CD14-positive monocyte (primary cell): ENCODE data around the gene CFAP74. TPM values are rescaled to one million over a fixed set of nuclear protein-coding genes. Genes with fewer than 3 reads are reported as not detected.

ENCODE experiments used
- DNase-seq, 3 donors: peaks; one replicate each; pipeline ENCODE4 v3.0.0-alpha.2; 2011 to 2022
- H2AFZ ChIP-seq: 2 replicates; pipeline ENCODE4 v1.6.0; 2012; ENCODE audit warnings: mild to moderate bottlenecking, low read depth, low read length, inconsistent platforms; ENCODE audit not compliant: insufficient read depth, poor library complexity, severe bottlenecking
- H3K27ac ChIP-seq, 2 donors: 1 replicate in 1 of 2; 2 replicates in 1 of 2; pipeline ENCODE4 v1.5.1; 2012 to 2013; ENCODE audit warnings: low read length in 2 of 2, control low read depth in 1 of 2, inconsistent platforms in 1 of 2, low read depth in 1 of 2, mild to moderate bottlenecking in 1 of 2
- H3K27me3 ChIP-seq, 2 donors: one replicate each; pipeline versions ENCODE4 v1.6.0 to v1.6.1; 2011 to 2013; ENCODE audit warnings: low read length in 2 of 2; ENCODE audit not compliant: control insufficient read depth in 2 of 2, insufficient read depth in 2 of 2
- H3K36me3 ChIP-seq, 2 donors: replicated peaks in 1 of 2; 1 replicate in 1 of 2; 2 replicates in 1 of 2; pipeline versions ENCODE4 v1.5.1 to v1.6.1; 2012 to 2013; ENCODE audit warnings: low read length in 2 of 2, control low read depth in 1 of 2, inconsistent platforms in 1 of 2, mild to moderate bottlenecking in 1 of 2; ENCODE audit not compliant: insufficient read depth in 2 of 2, control insufficient read depth in 1 of 2
- H3K4me1 ChIP-seq, 2 donors: 1 replicate in 1 of 2; 2 replicates in 1 of 2; pipeline versions ENCODE4 v1.5.1 to v1.6.1; 2012 to 2013; ENCODE audit warnings: low read length in 2 of 2, control low read depth in 1 of 2, inconsistent platforms in 1 of 2, mild to moderate bottlenecking in 1 of 2, moderate library complexity in 1 of 2; ENCODE audit not compliant: insufficient read depth in 2 of 2, control insufficient read depth in 1 of 2
- H3K4me2 ChIP-seq: replicated peaks from 2 replicates; pipeline ENCODE3; 2012; ENCODE audit warnings: low read length, moderate library complexity, mild to moderate bottlenecking; ENCODE audit not compliant: poor library complexity, severe bottlenecking; ENCODE audit errors: extremely low read depth
- H3K4me3 ChIP-seq, 3 experiments: fragments of 200-600 bp in 1 of 3; sonication (generic) in 1 of 3; replicated peaks in 1 of 3; 1 replicate in 2 of 3; 2 replicates in 1 of 3; pipeline ENCODE4 v1.5.1; 2011 to 2013; ENCODE audit warnings: low read length in 3 of 3, mild to moderate bottlenecking in 3 of 3, control low read depth in 2 of 3, low read depth in 2 of 3, inconsistent platforms in 1 of 3, moderate library complexity in 1 of 3
- H3K79me2 ChIP-seq: 2 replicates; pipeline ENCODE4 v1.6.0; 2012; ENCODE audit warnings: mild to moderate bottlenecking, control low read depth, inconsistent platforms, low read length, moderate library complexity; ENCODE audit not compliant: insufficient read depth
- H3K9ac ChIP-seq: 2 replicates; pipeline ENCODE4 v1.6.0; 2017; ENCODE audit warnings: low read length, mild to moderate bottlenecking; ENCODE audit not compliant: insufficient read depth, poor library complexity, severe bottlenecking
- H3K9me3 ChIP-seq, 2 donors: replicated peaks in 1 of 2; 1 replicate in 1 of 2; 2 replicates in 1 of 2; pipeline versions ENCODE4 v1.5.1 to v1.6.1; 2012 to 2013; ENCODE audit warnings: low read length in 2 of 2, control low read depth in 1 of 2; ENCODE audit not compliant: control insufficient read depth in 1 of 2, insufficient read depth in 1 of 2
- H4K20me1 ChIP-seq: 2 replicates; pipeline ENCODE4 v1.6.0; 2012; ENCODE audit warnings: mild to moderate bottlenecking, low read length, control low read depth, moderate library complexity; ENCODE audit not compliant: insufficient read depth
- H3K27ac Mint-ChIP-seq, 7 donors: one replicate each; pipeline ENCODE4 v1.8.0; 2020; ENCODE audit warnings: mild to moderate bottlenecking in 7 of 7, mixed read lengths in 7 of 7, moderate library complexity in 6 of 7, inconsistent platforms in 2 of 7
- H3K27me3 Mint-ChIP-seq, 3 donors: one replicate each; pipeline ENCODE4 v1.8.0; 2021 to 2022; ENCODE audit warnings: low read depth in 3 of 3, mild to moderate bottlenecking in 3 of 3, mixed read lengths in 3 of 3, moderate library complexity in 3 of 3, inconsistent platforms in 1 of 3
- H3K36me3 Mint-ChIP-seq, 2 donors: one replicate each; pipeline ENCODE4 v1.8.0; 2020; ENCODE audit warnings: mixed read lengths in 2 of 2, inconsistent platforms in 1 of 2, mild to moderate bottlenecking in 1 of 2
- H3K4me1 Mint-ChIP-seq: one replicate; pipeline ENCODE4 v1.8.0; 2020; ENCODE audit warnings: mild to moderate bottlenecking, mixed read lengths
- H3K4me3 Mint-ChIP-seq, 2 donors: one replicate each; pipeline ENCODE4 v1.8.0; 2020; ENCODE audit warnings: mild to moderate bottlenecking in 2 of 2, mixed read lengths in 2 of 2, moderate library complexity in 1 of 2
- H3K9me3 Mint-ChIP-seq, 7 donors: one replicate each; pipeline ENCODE4 v1.8.0; 2020 to 2022; ENCODE audit warnings: mixed read lengths in 7 of 7, mild to moderate bottlenecking in 6 of 7, moderate library complexity in 6 of 7, inconsistent platforms in 2 of 7
- CTCF ChIP-seq: fragments of 200-600 bp; IDR thresholded peaks from one replicate; pipeline ENCODE4 v1.8.0; 2022; ENCODE audit warnings: antibody characterized with exemption, mild to moderate bottlenecking
- WGBS: methylation state at CpG from one replicate; pipeline ENCODE4 v1.1.5; 2013; ENCODE audit warnings: missing lambda C conversion rate; ENCODE audit not compliant: insufficient coverage; 5-methylcytosine and 5-hydroxymethylcytosine counted together
- intact Hi-C, 2 donors: fragments of 100-400 bp; cut with micrococcal nuclease; formaldehyde crosslinking; loops; one replicate each; pipeline versions ENCODE4 v1.15.0 to v1.15.1; 2023
- polyA plus RNA-seq, 3 donors: library from polyadenylated mRNA; depleted of rRNA in 1 of 3; unstranded in 2 of 3; stranded (reverse) in 1 of 3; fragments of 300-500 nt in 2 of 3; fragments of >200 nt in 1 of 3; fragmentation: Illumina TruSeq in 2 of 3; gene quantifications; 1 replicate in 2 of 3; 2 replicates in 1 of 3; pipeline ENCODE4 v1.2.3, GENCODE V29; 2012 to 2021

Gene CFAP74
- polyA plus RNA-seq, 3 donors: not detected

GRCh38 chr1:2021550-2021949 lies 18.0 kb upstream of the CFAP74 start:
- Histone ChIP-seq H4K20me1 (no peaks in the 10 kb centered on the region), H3K4me2 (no peak overlapping the region), H3K36me3 (no peaks in the 10 kb centered on the region), H3K27me3 (peaks cover 9 to 44% of the 10 kb centered on the region in 2 donors), H3K9me3 (peaks cover 0 to 7% of the 10 kb centered on the region in 2 donors), H3K4me1 (peaks cover 0 to 3% of the 10 kb centered on the region in 2 donors), H3K4me3 (no peak overlapping the region), H3K9ac (no peak overlapping the region), H2AFZ (no peak overlapping the region), H3K79me2 (no peaks in the 10 kb centered on the region), H3K27ac (no peak overlapping the region)
- intact Hi-C loops: no loop called here
- no peak for TF ChIP-seq CTCF
- H3K4me1 Mint-ChIP-seq: peaks cover 6% of the 10 kb centered on the region
- 91% methylated on average over 17 of the region's 25 CpGs for WGBS
- no peak overlapping the region for H3K4me3 Mint-ChIP-seq
- peaks cover 0 to 5% (median 3%) of the 10 kb centered on the region in 7 donors for H3K9me3 Mint-ChIP-seq
- H3K27me3 Mint-ChIP-seq: peaks cover 48 to 65% (median 48%) of the 10 kb centered on the region in 3 donors
- no peak overlapping the region for H3K27ac Mint-ChIP-seq
- peaks cover 0 to 3% of the 10 kb centered on the region in 2 donors for H3K36me3 Mint-ChIP-seq
- no peak for DNase-seq

DNA sequence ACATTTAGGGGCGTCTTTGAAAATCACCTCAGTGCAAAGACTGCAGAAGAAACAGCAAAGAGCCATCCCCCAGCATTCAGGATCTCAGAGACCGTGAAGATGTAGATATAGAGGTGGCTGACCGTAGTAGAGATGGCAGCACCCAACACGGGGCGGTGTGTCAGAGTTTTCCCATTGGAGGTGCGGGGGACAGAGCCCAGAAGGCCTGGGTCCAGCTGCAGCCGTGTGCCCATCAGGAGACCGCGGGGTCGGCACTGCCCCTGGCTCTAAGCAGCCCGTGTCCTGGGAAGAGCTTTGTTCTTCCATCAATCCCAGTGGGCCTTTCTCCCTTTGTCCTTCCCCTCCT lies 16.7 kb upstream of the CFAP74 start:
- no peaks in the 10 kb centered on the region for H3K36me3 ChIP-seq
- no peak overlapping the region for H3K4me2 ChIP-seq
- intact Hi-C loops: no loop called here
- no peak overlapping the region for H3K9ac ChIP-seq
- Mint-ChIP-seq H3K9me3 (peaks cover 0 to 5% (median 3%) of the 10 kb centered on the region in 7 donors), H3K4me1 (no peaks in the 10 kb centered on the region), H3K4me3 (peak overlapping the region in 1 of 2 donors; percentile 77), H3K36me3 (peaks cover 0 to 3% of the 10 kb centered on the region in 2 donors), H3K27me3 (peaks cover 58 to 64% (median 59%) of the 10 kb centered on the region in 3 donors), H3K27ac (no peak overlapping the region)
- H3K27ac ChIP-seq: no peak overlapping the region
- DNase-seq: no peak
- WGBS: 92% methylated on average over 7 of the region's 11 CpGs
- H2AFZ ChIP-seq: no peak overlapping the region
- no peak for TF ChIP-seq CTCF
- H3K79me2 ChIP-seq: no peaks in the 10 kb centered on the region
- H3K4me3 ChIP-seq: no peak overlapping the region
- no peaks in the 10 kb centered on the region for H4K20me1 ChIP-seq
- peaks cover 0 to under 1% of the 10 kb centered on the region in 2 donors for H3K4me1 ChIP-seq
- H3K27me3 ChIP-seq: peaks cover 9 to 53% of the 10 kb centered on the region in 2 donors
- H3K9me3 ChIP-seq: peaks cover 0 to 7% of the 10 kb centered on the region in 2 donors
